Adrenal gland (tissue), 5 donors: Measurements from ENCODE around the gene ADK.

ENCODE experiments used
- CTCF ChIP-seq, 6 experiments: fragments of 450-650 bp in 4 of 6; fragments of 200-600 bp in 2 of 6; sonication (generic) in 1 of 6; IDR thresholded peaks; 1 replicate in 5 of 6; 2 replicates in 1 of 6; pipeline versions ENCODE4 v1.5.1 to v1.8.0; 2016 to 2021; ENCODE audit warnings: antibody characterized with exemption in 6 of 6, mild to moderate bottlenecking in 2 of 6, moderate library complexity in 1 of 6
- POLR2A ChIP-seq, 2 donors: fragments of 450-650 bp; IDR thresholded peaks; one replicate each; pipeline ENCODE4 v1.6.1; 2017; ENCODE audit warnings: antibody characterized with exemption in 2 of 2, mild to moderate bottlenecking in 2 of 2, moderate library complexity in 1 of 2
- donor health status: DM: no; HTN: no; CAD: no.

- no peak for TF ChIP-seq CTCF (IDR thresholded peaks at IDR 0.05)
- TF ChIP-seq POLR2A (IDR thresholded peaks at IDR 0.05), result no peak
Observed at GRCh38 chr10:74293686-74294371, 142.8 kb downstream of the ADK start.
